Activated T-cell treated with anti-CD3 and anti-CD28 coated beads, Interleukin-2, amount 50 U/mL, for 24 hours (primary cell): ENCODE data around the gene BEND7.
"Not testable (repeated sequence)": the region's sequence is repeated elsewhere in the genome, so short reads cannot be mapped to it uniquely, and the experiment has no call there.

Experiments
- DNase-seq: peaks from one replicate; pipeline ENCODE4 v3.0.0-alpha.2; 2020
- H3K27ac Mint-ChIP-seq: 2 replicates; pipeline ENCODE4 v1.8.0; 2020; ENCODE audit warnings: mild to moderate bottlenecking, mixed read lengths
- H3K27me3 Mint-ChIP-seq: 2 replicates; pipeline ENCODE4 v1.8.0; 2020; ENCODE audit warnings: mixed read lengths
- H3K36me3 Mint-ChIP-seq: 2 replicates; pipeline ENCODE4 v1.8.0; 2020; ENCODE audit warnings: low read depth, mixed read lengths
- H3K4me1 Mint-ChIP-seq: 2 replicates; pipeline ENCODE4 v1.8.0; 2020; ENCODE audit warnings: low read depth, mixed read lengths
- H3K4me3 Mint-ChIP-seq: 2 replicates; pipeline ENCODE4 v1.8.0; 2020; ENCODE audit warnings: mild to moderate bottlenecking, moderate library complexity, mixed read lengths
- H3K9me3 Mint-ChIP-seq: 2 replicates; pipeline ENCODE4 v1.8.0; 2020; ENCODE audit warnings: mixed read lengths

Gene BEND7

GRCh38 chr10:13437026-13437555 lies 91.7 kb downstream of the BEND7 start:
- Mint-ChIP-seq H3K9me3 (no peaks in the 10 kb centered on the region), H3K27ac (no peak overlapping the region), H3K4me1 (peaks cover 17% of the 10 kb centered on the region), H3K4me3 (no peak overlapping the region), H3K36me3 (no peaks in the 10 kb centered on the region), H3K27me3 (peaks cover 53% of the 10 kb centered on the region)
- no peak for DNase-seq

GRCh38 chr10:13427943-13428342 lies 100.9 kb downstream of the BEND7 start:
- not testable (repeated sequence) for DNase-seq, H3K27ac Mint-ChIP-seq, H3K9me3 Mint-ChIP-seq, H3K4me3 Mint-ChIP-seq, H3K36me3 Mint-ChIP-seq, H3K4me1 Mint-ChIP-seq
- peaks cover 41% of the 10 kb centered on the region for H3K27me3 Mint-ChIP-seq

- Mint-ChIP-seq H3K27me3 (peaks cover 35% of the 10 kb centered on the region), H3K4me3 (no peak overlapping the region), H3K4me1 (no peaks in the 10 kb centered on the region), H3K27ac (no peak overlapping the region), H3K36me3 (no peaks in the 10 kb centered on the region), H3K9me3 (no peaks in the 10 kb centered on the region)
- DNase-seq = no peak
Measured at GRCh38 chr10:13425397-13425796, 103.4 kb downstream of the BEND7 start.

- Mint-ChIP-seq H3K4me1 (no peaks in the 10 kb centered on the region), H3K27me3 (peaks cover 27% of the 10 kb centered on the region), H3K9me3 (no peaks in the 10 kb centered on the region), H3K36me3 (no peaks in the 10 kb centered on the region), H3K27ac (no peak overlapping the region), H3K4me3 (no peak overlapping the region)
- no peak for DNase-seq
Measured at GRCh38 chr10:13422800-13423199, 106.0 kb downstream of the BEND7 start.

GRCh38 chr10:13421382-13421917 lies 107.4 kb downstream of the BEND7 start:
- H3K4me3 Mint-ChIP-seq = no peak overlapping the region
- no peaks in the 10 kb centered on the region for H3K36me3 Mint-ChIP-seq
- no peaks in the 10 kb centered on the region for H3K9me3 Mint-ChIP-seq
- no peak for DNase-seq
- H3K4me1 Mint-ChIP-seq = no peaks in the 10 kb centered on the region
- H3K27ac Mint-ChIP-seq = no peak overlapping the region
- peaks cover 17% of the 10 kb centered on the region for H3K27me3 Mint-ChIP-seq

- Mint-ChIP-seq H3K4me3 (no peak overlapping the region), H3K27ac (no peak overlapping the region), H3K9me3 (no peaks in the 10 kb centered on the region), H3K27me3 (peaks cover 11% of the 10 kb centered on the region), H3K4me1 (no peaks in the 10 kb centered on the region), H3K36me3 (no peaks in the 10 kb centered on the region)
- DNase-seq = no peak
Measured at GRCh38 chr10:13420532-13421307, 108.1 kb downstream of the BEND7 start.

GRCh38 chr10:13417459-13418126 lies 111.2 kb downstream of the BEND7 start:
- Mint-ChIP-seq H3K4me1 (no peaks in the 10 kb centered on the region), H3K4me3 (no peak overlapping the region), H3K9me3 (peaks cover 8% of the 10 kb centered on the region), H3K27me3 (peaks cover 3% of the 10 kb centered on the region), H3K27ac (no peak overlapping the region), H3K36me3 (no peaks in the 10 kb centered on the region)
- DNase-seq = no peak

GRCh38 chr10:13416760-13417159 lies 112.1 kb downstream of the BEND7 start:
- Mint-ChIP-seq H3K27ac (no peak overlapping the region), H3K9me3 (peaks cover 8% of the 10 kb centered on the region), H3K27me3 (peaks cover 5% of the 10 kb centered on the region), H3K4me1 (no peaks in the 10 kb centered on the region), H3K4me3 (no peak overlapping the region), H3K36me3 (no peaks in the 10 kb centered on the region)
- no peak for DNase-seq

- Mint-ChIP-seq H3K4me1 (no peaks in the 10 kb centered on the region), H3K4me3 (no peak overlapping the region)
- no peak for DNase-seq
Measured at GRCh38 chr10:13414855-13415254, 114.0 kb downstream of the BEND7 start.

GRCh38 chr10:13414137-13414536 lies 114.7 kb downstream of the BEND7 start:
- Mint-ChIP-seq H3K27me3 (peaks cover 11% of the 10 kb centered on the region), H3K4me1 (no peaks in the 10 kb centered on the region), H3K9me3 (peaks cover 8% of the 10 kb centered on the region), H3K4me3 (no peak overlapping the region), H3K36me3 (no peaks in the 10 kb centered on the region), H3K27ac (no peak overlapping the region)
- DNase-seq = no peak

More at GRCh38 chr10:13414855-13415254, 114.0 kb downstream of the BEND7 start:
- H3K27ac Mint-ChIP-seq = no peak overlapping the region
- no peaks in the 10 kb centered on the region for H3K36me3 Mint-ChIP-seq
- H3K27me3 Mint-ChIP-seq = peaks cover 11% of the 10 kb centered on the region
- peaks cover 8% of the 10 kb centered on the region for H3K9me3 Mint-ChIP-seq

GRCh38 chr10:13412894-13413293 lies 115.9 kb downstream of the BEND7 start:
- no peak for DNase-seq
- Mint-ChIP-seq H3K9me3 (peaks cover 8% of the 10 kb centered on the region), H3K36me3 (no peaks in the 10 kb centered on the region), H3K4me3 (no peak overlapping the region), H3K4me1 (no peaks in the 10 kb centered on the region), H3K27me3 (peaks cover 15% of the 10 kb centered on the region), H3K27ac (no peak overlapping the region)

GRCh38 chr10:13404791-13405190 lies 124.0 kb downstream of the BEND7 start:
- H3K9me3 Mint-ChIP-seq = no peaks in the 10 kb centered on the region
- no peaks in the 10 kb centered on the region for H3K4me1 Mint-ChIP-seq
- no peak overlapping the region for H3K27ac Mint-ChIP-seq
- peaks cover 26% of the 10 kb centered on the region for H3K27me3 Mint-ChIP-seq
- no peak for DNase-seq
- H3K4me3 Mint-ChIP-seq = no peak overlapping the region
- H3K36me3 Mint-ChIP-seq = no peaks in the 10 kb centered on the region

GRCh38 chr10:13404305-13404759 lies 124.5 kb downstream of the BEND7 start:
- Mint-ChIP-seq H3K4me3 (no peak overlapping the region), H3K27ac (no peak overlapping the region), H3K9me3 (no peaks in the 10 kb centered on the region), H3K36me3 (no peaks in the 10 kb centered on the region), H3K27me3 (peaks cover 28% of the 10 kb centered on the region), H3K4me1 (no peaks in the 10 kb centered on the region)
- no peak for DNase-seq

- not testable (repeated sequence) for H3K9me3 Mint-ChIP-seq, DNase-seq, H3K27ac Mint-ChIP-seq, H3K36me3 Mint-ChIP-seq, H3K4me1 Mint-ChIP-seq, H3K4me3 Mint-ChIP-seq
- peaks cover 25% of the 10 kb centered on the region for H3K27me3 Mint-ChIP-seq
Measured at GRCh38 chr10:13403426-13403825, 125.4 kb downstream of the BEND7 start.

- Mint-ChIP-seq H3K4me3 (no peak overlapping the region), H3K4me1 (no peaks in the 10 kb centered on the region), H3K27ac (no peak overlapping the region), H3K27me3 (peaks cover 25% of the 10 kb centered on the region), H3K36me3 (no peaks in the 10 kb centered on the region), H3K9me3 (no peaks in the 10 kb centered on the region)
- DNase-seq = no peak
Measured at GRCh38 chr10:13402021-13402420, 126.8 kb downstream of the BEND7 start.
